ENCODE measurements around the gene AFDN. TPM values are rescaled to one million over a fixed set of nuclear protein-coding genes. Genes with fewer than 3 reads are reported as not detected.

AFDN gene
- total and polyA plus RNA-seq, 2 experiments from 2014 or later: 130 to 198 TPM

- Histone ChIP-seq H4K20me1 (ENCODE audit: insufficient read depth, poor library complexity, severe bottlenecking) (peaks cover 2% of the 10 kb centered on the region), H3K36me3 (replicated peaks; ENCODE audit: insufficient read depth, low read depth) (peaks cover 4% of the 10 kb centered on the region), H3K4me3 (no peak overlapping the region), H3K4me2 (no peak overlapping the region), H2AFZ (no peak overlapping the region), H3K27ac (no peak overlapping the region), H3K79me2 (peaks cover 30% of the 10 kb centered on the region), H3K9me3 (ENCODE audit: low read depth) (no peaks in the 10 kb centered on the region), H3K4me1 (ENCODE audit: insufficient read depth) (no peaks in the 10 kb centered on the region), H3K27me3 (no peaks in the 10 kb centered on the region), H3K9me2 (replicated peaks; ENCODE audit: insufficient read depth) (no peaks in the 10 kb centered on the region)
- 97% methylated on average over 6 of the region's 6 CpGs for WGBS (ENCODE audit: low lambda C conversion rate, missing lambda C conversion rate)
- no peak for TF ChIP-seq EZH2 (IDR thresholded peaks at IDR 0.05; ENCODE audit: borderline replicate concordance)
- no peak for TF ChIP-seq EZH2phosphoT487 (IDR thresholded peaks at IDR 0.05; ENCODE audit: low read depth, severe bottlenecking, unreplicated experiment)
- no peak for TF ChIP-seq CTCF (IDR thresholded peaks at IDR 0.05; ENCODE audit: poor library complexity)
- no peak for DNase-seq (ENCODE audit: low spot score)
Measured at GRCh38 chr6:167882244-167882643, 55.5 kb downstream of the AFDN start.

- no peaks in the 10 kb centered on the region for H3K4me1 ChIP-seq (ENCODE audit: insufficient read depth)
- H3K27ac ChIP-seq: no peak overlapping the region
- no peak for DNase-seq (ENCODE audit: low spot score)
- no peaks in the 10 kb centered on the region for H3K9me3 ChIP-seq (ENCODE audit: low read depth)
- H3K4me2 ChIP-seq: no peak overlapping the region
- peaks cover 33% of the 10 kb centered on the region for H3K79me2 ChIP-seq
- no peak overlapping the region for H2AFZ ChIP-seq
- H3K4me3 ChIP-seq: no peak overlapping the region
- TF ChIP-seq EZH2 (IDR thresholded peaks at IDR 0.05; ENCODE audit: borderline replicate concordance): no peak
- no peaks in the 10 kb centered on the region for H3K9me2 ChIP-seq (replicated peaks; ENCODE audit: insufficient read depth)
- peaks cover 2% of the 10 kb centered on the region for H4K20me1 ChIP-seq (ENCODE audit: insufficient read depth, poor library complexity, severe bottlenecking)
- H3K36me3 ChIP-seq (replicated peaks; ENCODE audit: insufficient read depth, low read depth): no peaks in the 10 kb centered on the region
- no peaks in the 10 kb centered on the region for H3K27me3 ChIP-seq
Measured at GRCh38 chr6:167888098-167888497, 61.4 kb downstream of the AFDN start.

- Histone ChIP-seq H3K79me2 (peaks cover 31% of the 10 kb centered on the region), H3K9me2 (replicated peaks; ENCODE audit: insufficient read depth) (no peaks in the 10 kb centered on the region), H3K4me1 (ENCODE audit: insufficient read depth) (no peaks in the 10 kb centered on the region), H3K4me3 (no peak overlapping the region), H4K20me1 (ENCODE audit: insufficient read depth, poor library complexity, severe bottlenecking) (no peaks in the 10 kb centered on the region), H3K36me3 (replicated peaks; ENCODE audit: insufficient read depth, low read depth) (no peaks in the 10 kb centered on the region), H3K9me3 (ENCODE audit: low read depth) (no peaks in the 10 kb centered on the region), H3K4me2 (no peak overlapping the region), H3K27me3 (no peaks in the 10 kb centered on the region), H2AFZ (no peak overlapping the region), H3K27ac (no peak overlapping the region)
- no peak for TF ChIP-seq CTCF (IDR thresholded peaks at IDR 0.05; ENCODE audit: poor library complexity)
- no peak for TF ChIP-seq EZH2phosphoT487 (IDR thresholded peaks at IDR 0.05; ENCODE audit: low read depth, severe bottlenecking, unreplicated experiment)
- no peak for TF ChIP-seq EZH2 (IDR thresholded peaks at IDR 0.05; ENCODE audit: borderline replicate concordance)
- DNase-seq (ENCODE audit: low spot score): peak; percentile 12
- WGBS (ENCODE audit: low lambda C conversion rate, missing lambda C conversion rate): 73% methylated on average over 8 of the region's 8 CpGs
Measured at GRCh38 chr6:167892835-167893815, 66.4 kb downstream of the AFDN start.

- WGBS (ENCODE audit: low lambda C conversion rate, missing lambda C conversion rate): 83% methylated on average over 3 of the region's 3 CpGs
- Histone ChIP-seq H3K4me3 (no peak overlapping the region), H3K27ac (no peak overlapping the region), H3K9me2 (replicated peaks; ENCODE audit: insufficient read depth) (no peaks in the 10 kb centered on the region), H3K27me3 (no peaks in the 10 kb centered on the region), H3K79me2 (peaks cover 25% of the 10 kb centered on the region), H2AFZ (no peak overlapping the region), H4K20me1 (ENCODE audit: insufficient read depth, poor library complexity, severe bottlenecking) (no peaks in the 10 kb centered on the region), H3K4me1 (ENCODE audit: insufficient read depth) (no peaks in the 10 kb centered on the region), H3K4me2 (no peak overlapping the region), H3K36me3 (replicated peaks; ENCODE audit: insufficient read depth, low read depth) (no peaks in the 10 kb centered on the region), H3K9me3 (ENCODE audit: low read depth) (no peaks in the 10 kb centered on the region)
- DNase-seq (ENCODE audit: low spot score): no peak
- TF ChIP-seq CTCF (IDR thresholded peaks at IDR 0.05; ENCODE audit: poor library complexity): no peak
- no peak for TF ChIP-seq EZH2phosphoT487 (IDR thresholded peaks at IDR 0.05; ENCODE audit: low read depth, severe bottlenecking, unreplicated experiment)
- TF ChIP-seq EZH2 (IDR thresholded peaks at IDR 0.05; ENCODE audit: borderline replicate concordance): no peak
Measured at GRCh38 chr6:167894965-167895364, 68.3 kb downstream of the AFDN start.
